ENCODE measurements around the gene POP4. TPM values are rescaled to one million over a fixed set of nuclear protein-coding genes. Genes with fewer than 3 reads are reported as not detected.

POP4 gene
- total and polyA plus RNA-seq, 2 of the 8 experiments (the other 6 are each of a cell fraction or from before 2014, with no cell fraction given): 29.1 to 41.5 TPM

- TF ChIP-seq YY1 (IDR thresholded peaks at IDR 0.05; ENCODE audit: low read depth, low read length): no peak
Measured at GRCh38 chr19:29631450-29631849, 25.4 kb downstream of the POP4 start (continued).
